GM18502 (cell line): ENCODE results near the gene ADGRV1.
A peak's percentile ranks its signal among the peaks of the same experiment; 100 is the strongest.
"Not testable (repeated sequence)": the region's sequence is repeated elsewhere in the genome, so short reads cannot be mapped to it uniquely, and the experiment has no call there.

Experiments used
- ATAC-seq: cut with Tn5 transposase; IDR thresholded peaks from one replicate; pipeline ENCODE4 v1.9.1; 2021; ENCODE audit warnings: mild to moderate bottlenecking; ENCODE audit not compliant: unreplicated experiment, poor library complexity

ADGRV1 gene

DNA sequence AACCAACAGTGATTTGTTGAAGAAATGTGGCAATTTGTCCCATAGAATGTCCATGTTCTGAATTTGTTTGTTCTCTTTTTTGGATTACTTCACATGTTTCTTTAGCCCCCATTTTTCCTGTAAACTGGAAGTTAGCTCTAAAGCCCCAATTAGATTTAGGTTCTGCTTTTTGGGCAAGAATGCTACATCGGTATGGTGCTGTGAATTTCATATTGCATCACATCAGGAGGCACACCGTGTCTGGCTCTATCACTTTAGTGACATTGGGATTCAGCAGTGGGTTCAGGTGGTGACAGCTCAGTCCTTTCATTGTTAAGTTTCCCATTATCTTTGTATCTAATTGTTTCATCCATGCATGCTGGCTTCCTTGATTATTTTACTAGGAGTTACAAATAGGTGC lies 27.9 kb downstream of the ADGRV1 start:
- ATAC-seq, result no peak

DNA sequence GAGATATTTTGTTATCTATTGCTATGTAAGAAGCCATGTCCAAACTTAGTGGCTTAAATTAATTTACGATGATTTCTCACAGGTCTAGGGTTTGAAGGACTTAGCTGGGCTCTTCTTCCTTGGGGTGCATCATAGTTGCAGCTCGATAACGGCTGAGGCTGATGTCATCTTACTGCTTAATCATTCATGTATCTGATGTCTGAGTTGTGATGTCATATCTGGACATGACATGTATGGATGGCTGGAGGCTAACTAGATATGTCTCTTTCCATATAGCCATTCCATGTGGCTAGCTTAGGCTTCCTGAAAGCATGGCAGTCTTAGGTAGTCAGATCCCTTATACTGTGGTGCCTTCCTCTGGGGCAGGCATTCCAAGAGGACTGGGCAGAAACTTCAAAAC lies 31.6 kb downstream of the ADGRV1 start:
- ATAC-seq, result no peak

DNA sequence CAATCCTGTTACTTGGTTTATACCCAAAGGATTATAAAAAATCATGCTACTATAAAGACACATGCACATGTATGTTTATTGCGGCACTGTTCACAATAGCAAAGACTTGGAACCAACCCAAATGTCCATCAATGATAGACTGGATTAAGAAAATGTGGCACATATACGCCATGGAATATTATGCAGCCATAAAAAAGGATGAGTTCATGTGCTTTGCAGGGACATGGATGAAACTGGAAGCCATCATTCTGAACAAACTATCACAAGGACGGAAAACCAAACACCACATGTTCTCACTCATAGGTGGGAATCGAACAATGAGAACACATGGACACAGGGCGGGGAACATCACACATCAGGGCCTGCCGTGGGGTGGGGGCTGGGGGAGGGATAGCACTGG lies 34.5 kb downstream of the ADGRV1 start:
- not testable (repeated sequence) for ATAC-seq

DNA sequence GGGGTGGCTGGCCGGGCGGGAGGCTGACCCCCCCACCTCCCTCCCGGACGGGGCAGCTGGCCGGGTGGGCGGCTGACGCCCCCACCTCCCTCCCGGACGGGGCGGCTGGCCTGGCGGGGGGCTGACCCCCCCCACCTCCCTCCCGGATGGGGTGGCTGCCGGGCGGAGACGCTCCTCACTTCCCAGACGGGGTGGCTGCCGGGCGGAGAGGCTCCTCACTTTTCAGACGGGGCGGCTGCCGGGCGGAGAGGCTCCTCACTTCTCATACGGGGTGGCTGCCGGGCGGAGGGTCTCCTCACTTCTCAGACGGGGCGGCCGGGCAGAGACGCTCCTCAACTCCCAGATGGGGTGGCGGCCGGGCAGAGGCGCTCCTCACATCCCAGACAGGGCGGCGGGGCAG lies 37.2 kb downstream of the ADGRV1 start:
- not testable (repeated sequence) for ATAC-seq

DNA sequence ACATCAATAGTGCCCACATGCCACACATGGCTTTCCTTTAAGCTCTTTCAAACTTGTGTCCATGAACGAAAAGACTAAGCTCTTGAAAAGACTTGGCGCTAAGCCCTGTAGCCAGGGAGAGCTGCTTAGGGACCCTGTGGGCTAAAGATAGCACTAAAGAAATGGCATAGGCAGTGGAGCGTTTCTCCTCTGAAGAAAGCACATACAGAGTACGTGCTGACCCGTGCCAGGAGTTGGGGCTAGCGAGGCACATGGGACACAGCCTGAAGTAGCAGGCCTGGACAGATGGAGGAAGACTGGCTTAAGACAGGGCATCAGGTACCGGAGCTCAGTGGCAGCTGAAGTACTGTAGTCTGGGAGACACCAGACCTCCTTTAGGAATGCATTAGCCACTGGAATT lies 39.7 kb downstream of the ADGRV1 start:
- ATAC-seq, result no peak

DNA sequence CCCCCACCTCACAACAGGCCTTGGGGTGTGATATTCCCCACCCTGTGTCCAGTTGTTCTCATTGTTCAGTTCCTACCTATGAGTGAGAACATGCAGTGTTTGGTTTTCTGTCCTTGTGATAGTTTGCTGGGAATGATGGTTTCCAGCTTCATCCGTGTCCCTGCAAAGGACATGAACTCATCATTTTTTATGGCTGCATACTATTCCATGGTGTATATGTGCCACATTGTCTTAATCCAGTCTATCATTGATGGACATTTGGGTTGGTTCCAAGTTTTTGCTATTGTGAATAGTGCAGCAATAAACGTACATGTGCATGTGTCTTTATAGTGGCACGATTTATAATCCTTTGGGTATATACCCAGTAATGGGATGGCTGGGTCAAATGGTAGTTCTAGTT lies 41.7 kb downstream of the ADGRV1 start:
- ATAC-seq, result not testable (repeated sequence)

DNA sequence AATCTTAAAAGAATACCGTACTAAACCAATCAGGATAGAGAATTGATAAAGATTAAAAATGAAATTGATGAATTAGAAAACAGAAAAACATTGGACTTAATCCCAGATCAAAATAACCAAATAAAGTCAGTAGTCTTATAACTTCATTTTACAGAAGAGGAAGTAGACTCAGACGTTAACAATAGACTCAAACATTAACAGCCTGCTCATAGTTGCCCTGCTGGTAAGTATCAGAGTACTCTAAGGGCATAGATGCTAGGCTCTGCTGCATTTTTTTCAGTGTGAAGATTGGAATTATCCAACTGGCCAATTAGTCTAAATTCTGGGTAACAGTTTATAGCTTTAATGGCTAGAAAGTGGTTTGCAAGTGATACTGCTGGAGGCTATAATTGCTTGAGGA lies 42.9 kb downstream of the ADGRV1 start:
- no peak for ATAC-seq

DNA sequence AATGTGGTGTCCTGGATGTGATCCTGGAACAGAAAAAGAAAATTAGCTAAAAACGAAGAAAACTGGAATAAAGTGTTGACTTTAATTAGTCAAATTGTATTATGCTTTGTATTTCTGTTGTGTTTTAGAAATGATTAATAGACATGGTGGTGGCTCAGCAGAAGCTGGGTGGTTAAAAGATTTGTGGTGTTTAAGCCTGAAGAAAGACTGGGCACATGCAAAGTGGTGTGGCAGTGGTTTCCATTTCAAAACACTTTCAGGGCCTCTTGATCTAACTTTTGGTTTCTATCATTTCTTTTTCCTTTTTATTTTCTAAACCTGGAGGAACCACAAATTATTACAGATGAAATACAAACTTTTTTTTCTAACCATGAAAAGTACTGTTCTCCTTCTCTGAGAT lies 44.1 kb downstream of the ADGRV1 start:
- no peak for ATAC-seq

DNA sequence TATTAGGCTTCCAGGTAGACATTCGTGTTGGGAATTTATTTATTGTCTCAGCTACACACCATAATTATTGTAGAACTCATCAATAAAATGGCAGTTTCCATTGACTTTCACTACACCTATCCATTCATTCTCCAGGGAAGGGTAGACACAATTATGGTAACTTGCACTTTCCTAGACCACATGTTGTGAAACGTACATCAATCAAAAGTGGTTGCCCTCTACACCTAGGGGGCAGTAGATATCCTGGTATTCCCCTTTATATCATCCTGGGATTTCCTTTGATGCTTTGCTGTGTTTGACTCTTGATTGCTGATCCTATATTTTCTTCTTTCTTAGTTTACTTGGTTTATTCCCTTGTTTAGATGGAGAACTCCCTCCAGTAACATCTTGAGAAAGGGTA lies 47.9 kb downstream of the ADGRV1 start:
- no peak for ATAC-seq

DNA sequence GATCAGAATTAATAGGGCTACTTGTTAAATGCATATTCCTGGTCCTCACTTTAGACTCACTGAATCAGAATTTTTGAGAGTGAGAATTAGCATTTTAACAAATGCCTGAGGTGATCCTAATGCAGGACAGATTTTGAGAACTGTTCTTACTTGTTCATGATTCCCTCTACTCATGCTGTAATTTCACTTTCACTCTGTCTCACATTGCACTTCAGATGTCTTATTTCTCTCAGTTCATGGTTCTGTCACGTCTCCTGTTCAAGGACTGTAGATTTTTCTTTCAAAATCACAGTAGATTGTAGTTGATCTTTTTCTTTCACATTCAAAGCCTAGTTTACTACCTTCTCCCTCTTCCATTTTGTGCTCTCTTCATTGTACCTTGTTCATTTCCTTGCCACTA lies 54.3 kb downstream of the ADGRV1 start:
- ATAC-seq, result peak; percentile 94

DNA sequence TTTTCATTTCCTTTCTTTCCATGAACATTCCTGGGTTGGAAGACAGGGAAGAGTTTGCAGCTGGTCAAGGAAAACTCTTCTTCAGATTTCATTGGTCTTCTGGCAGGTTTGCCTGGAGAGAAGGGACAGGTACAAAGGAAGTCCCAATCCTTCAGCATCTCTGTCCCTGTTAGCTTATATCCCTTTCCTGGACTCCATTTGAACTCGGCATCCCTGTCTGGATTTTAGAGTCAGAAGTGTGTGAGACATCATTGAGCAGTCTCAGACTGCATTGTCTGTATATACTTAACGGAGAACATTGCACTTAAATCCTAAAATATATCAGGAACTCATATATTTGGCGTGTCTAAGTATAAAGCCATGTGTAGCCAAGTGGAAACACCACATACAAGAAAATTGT lies 54.9 kb downstream of the ADGRV1 start:
- ATAC-seq, result no peak

DNA sequence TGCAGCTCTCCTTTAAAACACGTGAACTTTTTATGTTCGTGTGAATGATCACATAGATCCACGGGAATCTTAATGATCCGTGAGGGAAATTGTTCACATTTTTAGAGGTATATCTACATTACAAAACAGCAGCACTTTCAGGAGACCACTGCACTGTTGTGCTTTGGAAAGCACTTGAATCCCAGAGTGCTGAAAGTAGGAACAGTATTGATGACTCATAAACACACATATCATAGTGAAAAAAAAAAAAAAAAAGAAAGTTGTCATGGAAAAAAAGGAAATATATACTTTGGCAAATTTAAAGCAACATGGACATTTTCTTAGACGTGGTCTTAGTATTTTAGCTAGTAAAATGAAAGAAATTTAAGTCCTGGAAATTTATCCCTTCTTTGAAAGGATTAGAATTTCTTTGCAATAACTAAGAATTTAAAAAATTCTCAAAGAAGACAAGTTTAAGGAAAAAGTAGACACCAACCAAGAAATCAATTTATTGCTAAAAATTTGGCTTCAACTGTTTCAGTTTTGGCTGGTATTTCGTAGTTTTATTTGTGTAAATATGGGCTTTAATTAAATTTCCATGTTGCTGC lies 55.4 kb downstream of the ADGRV1 start:
- no peak for ATAC-seq

DNA sequence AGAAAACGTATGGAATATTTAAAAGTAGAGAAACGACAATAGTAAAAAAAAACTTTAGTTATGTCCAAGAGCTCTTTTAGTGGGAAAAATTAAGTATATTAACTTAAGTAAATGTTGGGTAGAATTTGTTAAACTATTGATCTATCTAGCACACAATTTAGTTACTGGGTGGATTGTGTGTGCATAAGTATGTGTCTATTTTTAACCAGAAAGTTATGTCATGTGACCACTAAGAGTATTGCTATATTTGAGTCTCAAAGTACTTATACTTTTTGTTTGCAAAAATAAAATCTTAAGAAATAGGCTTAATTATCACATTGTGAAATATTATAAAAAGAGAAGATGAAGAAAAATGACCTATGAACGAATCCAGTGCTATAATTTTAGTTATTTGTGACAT lies 56.8 kb downstream of the ADGRV1 start:
- ATAC-seq, result no peak

DNA sequence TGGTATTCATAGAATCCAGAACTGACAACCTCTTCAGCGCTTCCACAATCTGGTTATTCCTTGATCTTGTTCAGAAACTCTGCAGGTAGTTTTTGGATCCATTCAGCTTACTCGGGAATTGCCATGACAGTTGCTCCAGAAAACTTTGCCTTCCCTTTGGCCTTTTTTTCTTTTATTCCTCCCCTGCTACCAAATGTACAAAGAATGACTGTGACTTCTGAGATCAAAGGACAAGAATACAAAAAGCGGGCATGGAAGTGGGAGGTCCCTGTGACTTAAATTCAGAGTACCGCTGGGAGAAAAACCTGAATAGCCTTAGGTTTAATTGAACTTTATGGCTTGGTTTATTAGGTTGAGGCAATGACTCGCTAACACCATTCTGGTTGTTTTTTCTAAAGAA lies 59.5 kb downstream of the ADGRV1 start:
- ATAC-seq, result no peak

DNA sequence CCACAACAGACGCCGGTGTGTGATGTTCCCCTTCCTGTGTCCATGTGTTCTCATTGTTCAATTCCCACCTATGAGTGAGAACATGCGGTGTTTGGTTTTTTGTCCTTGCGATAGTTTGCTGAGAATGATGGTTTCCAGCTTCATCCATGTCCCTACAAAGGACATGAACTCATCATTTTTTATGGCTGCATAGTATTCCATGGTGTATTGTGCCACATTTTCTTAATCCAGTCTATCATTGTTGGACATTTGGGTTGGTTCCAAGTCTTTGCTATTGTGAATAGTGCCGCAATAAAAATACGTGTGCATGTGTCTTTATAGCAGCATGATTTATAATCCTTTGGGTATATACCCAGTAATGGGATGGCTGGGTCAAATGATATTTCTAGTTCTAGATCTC lies 61.2 kb downstream of the ADGRV1 start:
- ATAC-seq, result not testable (repeated sequence)

DNA sequence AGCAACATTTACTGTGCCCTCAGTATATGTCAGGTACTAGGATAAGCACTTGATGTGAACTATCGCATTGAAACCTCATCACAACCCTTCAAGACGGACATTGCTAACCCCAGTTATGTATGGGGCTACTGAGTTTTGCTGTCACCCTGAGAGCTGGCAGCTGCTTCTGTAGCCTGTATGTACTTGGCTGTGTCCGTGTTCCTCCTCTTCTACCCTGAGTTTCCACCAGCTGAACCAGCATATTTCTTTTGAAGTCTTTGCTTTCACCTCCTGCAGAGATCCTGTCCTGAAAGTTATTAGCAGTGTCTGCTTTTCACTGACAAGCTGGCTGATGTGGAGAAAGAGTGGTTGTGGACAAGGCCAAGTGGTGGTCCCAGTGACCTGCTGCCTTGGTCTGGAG lies 63.3 kb downstream of the ADGRV1 start:
- ATAC-seq, result no peak

DNA sequence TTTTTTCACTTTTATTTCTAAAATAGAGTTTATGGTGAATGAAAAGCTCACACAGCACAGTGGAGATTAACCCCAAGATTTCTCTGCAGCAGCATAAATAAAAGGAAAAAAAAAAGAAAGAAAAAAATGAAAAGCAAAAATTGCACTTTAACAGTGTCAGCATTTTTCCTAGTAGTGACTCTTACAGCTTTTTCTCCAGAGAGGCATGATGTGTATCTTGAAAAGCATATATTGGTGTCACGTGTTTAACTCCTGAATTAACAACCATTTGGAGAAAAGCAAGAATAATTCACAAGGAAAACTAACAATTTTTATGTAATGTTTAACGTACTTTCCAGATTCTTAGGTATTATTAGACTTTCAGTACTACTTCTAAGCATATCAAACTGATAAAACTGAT lies 67.9 kb downstream of the ADGRV1 start:
- no peak for ATAC-seq

DNA sequence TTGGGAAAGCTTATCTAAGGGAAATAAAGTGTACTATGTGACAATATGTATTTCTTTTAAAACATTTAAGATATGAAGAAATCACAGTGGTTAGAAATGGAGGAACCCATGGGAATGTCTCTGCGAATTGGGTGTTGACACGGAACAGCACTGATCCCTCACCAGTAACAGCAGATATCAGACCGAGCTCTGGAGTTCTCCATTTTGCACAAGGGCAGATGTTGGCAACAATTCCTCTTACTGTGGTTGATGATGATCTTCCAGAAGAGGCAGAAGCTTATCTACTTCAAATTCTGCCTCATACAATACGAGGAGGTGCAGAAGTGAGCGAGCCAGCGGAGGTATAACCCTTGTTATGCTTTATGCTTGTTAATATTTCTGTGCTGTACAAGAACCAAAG lies 69.9 kb downstream of the ADGRV1 start:
- no peak for ATAC-seq

DNA sequence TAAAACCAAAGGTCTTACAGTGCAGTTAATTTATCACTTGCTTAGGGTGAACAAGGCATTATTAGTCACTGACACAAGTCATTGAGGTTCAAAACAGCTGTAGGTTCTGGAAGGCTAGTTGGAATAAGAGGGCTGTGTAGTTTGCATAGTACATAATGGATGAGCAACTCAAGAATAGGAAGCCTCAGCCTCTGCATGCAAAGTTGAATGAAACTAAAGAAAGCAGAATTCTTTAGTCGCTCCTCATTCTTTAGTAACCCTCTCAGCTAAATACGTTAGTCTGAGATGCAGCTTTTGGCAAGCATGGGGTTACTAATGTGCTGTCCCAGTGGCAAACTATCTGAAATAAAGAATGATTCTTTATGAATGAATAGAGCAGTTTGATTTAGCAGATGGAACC lies 74.2 kb downstream of the ADGRV1 start:
- ATAC-seq, result no peak

DNA sequence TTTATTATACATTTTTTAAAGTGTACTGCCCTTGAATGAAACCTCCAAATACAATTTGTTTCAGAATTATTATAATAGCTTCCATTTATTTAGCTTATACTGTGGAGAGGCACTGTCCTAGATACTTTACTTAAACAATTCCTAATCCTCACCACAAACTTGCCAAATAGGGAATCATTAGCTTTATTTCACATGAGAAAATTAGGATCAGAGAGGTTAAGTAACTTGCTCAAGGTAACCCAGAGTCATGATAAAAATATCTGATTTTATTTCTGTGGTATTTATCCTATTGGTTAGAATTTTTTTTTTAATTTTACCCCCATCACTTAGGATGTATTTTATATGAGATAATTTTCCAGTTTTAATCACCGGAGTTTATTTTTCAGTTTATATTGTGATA lies 78.4 kb downstream of the ADGRV1 start:
- ATAC-seq, result no peak

DNA sequence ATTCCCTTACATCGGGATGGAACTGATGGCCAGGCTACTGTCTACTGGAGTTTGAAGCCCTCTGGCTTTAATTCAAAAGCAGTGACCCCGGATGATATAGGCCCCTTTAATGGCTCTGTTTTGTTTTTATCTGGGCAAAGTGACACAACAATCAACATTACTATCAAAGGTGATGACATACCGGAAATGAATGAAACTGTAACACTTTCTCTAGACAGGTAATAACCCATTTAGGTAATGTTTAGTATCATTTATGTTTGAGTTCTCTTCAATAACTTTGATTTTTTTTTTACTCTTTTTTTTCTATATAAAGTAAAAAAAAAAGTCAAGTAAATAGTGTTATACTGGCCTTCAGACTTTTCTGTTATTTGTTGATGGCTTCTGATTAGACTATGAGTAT lies 79.1 kb downstream of the ADGRV1 start:
- no peak for ATAC-seq

DNA sequence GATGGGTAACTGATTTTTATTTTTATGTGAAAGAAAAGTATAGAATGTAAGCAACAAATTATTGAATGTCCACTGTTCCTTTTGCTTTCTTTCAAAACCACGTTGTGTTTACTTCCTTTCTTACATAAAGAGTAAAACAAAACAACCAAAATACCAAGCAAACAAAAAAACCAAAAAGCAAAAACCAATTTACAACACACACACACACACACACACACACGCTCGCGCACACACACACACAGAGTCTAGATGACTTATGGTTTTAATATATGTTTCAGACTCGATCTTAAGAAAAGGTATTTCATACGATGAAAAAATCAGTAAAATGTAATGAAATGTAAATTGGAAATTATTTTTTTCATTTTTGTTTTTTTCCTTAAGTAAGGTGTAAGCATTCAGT lies 80.3 kb downstream of the ADGRV1 start:
- no peak for ATAC-seq

DNA sequence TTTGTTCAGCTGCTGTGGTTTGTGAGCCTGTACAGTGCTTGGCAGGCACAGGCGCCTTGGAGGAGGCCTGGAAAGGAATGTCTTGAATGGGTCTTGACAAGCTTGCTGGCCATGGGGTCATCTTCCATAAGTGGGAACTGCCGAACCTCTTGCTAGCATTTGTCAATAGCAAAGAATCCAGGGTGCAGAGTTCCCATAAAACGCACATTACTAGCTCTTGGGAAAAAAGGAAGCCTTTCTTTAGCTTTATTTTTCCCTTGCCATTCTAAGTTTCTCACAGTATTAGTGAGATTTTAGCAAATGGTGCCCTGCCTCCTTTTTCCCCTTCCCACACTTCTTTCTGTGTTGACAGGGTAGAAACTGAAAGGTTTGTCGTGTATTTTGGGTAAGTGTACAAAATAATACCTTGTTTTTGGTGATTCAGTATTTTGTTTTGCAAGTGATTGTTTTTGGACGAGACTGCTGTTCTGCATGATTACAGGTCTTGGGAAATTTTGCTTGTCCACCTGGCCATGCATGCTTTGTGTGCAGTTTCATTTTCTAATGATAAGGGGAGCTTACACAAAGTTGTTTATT lies 82.0 kb downstream of the ADGRV1 start:
- peak; percentile 63 for ATAC-seq
